ENCODE results near the gene DHRS12.
"Not testable (repeated sequence)": the region's sequence is repeated elsewhere in the genome, so short reads cannot be mapped to it uniquely, and the experiment has no call there.

The DHRS12 gene

GRCh38 chr13:51827254-51827653 lies 23.3 kb upstream of the DHRS12 start:
- TF ChIP-seq CTCF (conservative IDR thresholded peaks at IDR 0.05; ENCODE audit: low read depth, low read length), result no peak
- H3K4me3 ChIP-seq (ENCODE audit: low read length), result no peak overlapping the region
- DNase-seq (ENCODE audit: low read depth), result no peak

- no peak overlapping the region for H3K4me3 ChIP-seq (ENCODE audit: low read length)
- TF ChIP-seq CTCF (conservative IDR thresholded peaks at IDR 0.05; ENCODE audit: low read depth, low read length), result no peak
- no peak for DNase-seq (ENCODE audit: low read depth)
These were observed 22.6 kb upstream of the DHRS12 start for GRCh38 chr13:51826606-51827005.

- DNase-seq (ENCODE audit: low read depth), result no peak
- no peak overlapping the region for H3K4me3 ChIP-seq (ENCODE audit: low read length)
- no peak for TF ChIP-seq CTCF (conservative IDR thresholded peaks at IDR 0.05; ENCODE audit: low read depth, low read length)
These were observed 21.8 kb upstream of the DHRS12 start for GRCh38 chr13:51825681-51826254.

GRCh38 chr13:51825165-51825592 lies 21.2 kb upstream of the DHRS12 start:
- DNase-seq (ENCODE audit: low read depth), result no peak
- TF ChIP-seq CTCF (conservative IDR thresholded peaks at IDR 0.05; ENCODE audit: low read depth, low read length), result no peak
- no peak overlapping the region for H3K4me3 ChIP-seq (ENCODE audit: low read length)

- not testable (repeated sequence) for H3K4me3 ChIP-seq (ENCODE audit: low read length); DNase-seq (ENCODE audit: low read depth)
These were observed 20.7 kb upstream of the DHRS12 start for GRCh38 chr13:51824712-51825111.

- TF ChIP-seq CTCF (conservative IDR thresholded peaks at IDR 0.05; ENCODE audit: low read depth, low read length), result no peak
- DNase-seq (ENCODE audit: low read depth), result no peak
- H3K4me3 ChIP-seq (ENCODE audit: low read length), result no peak overlapping the region
These were observed 19.9 kb upstream of the DHRS12 start for GRCh38 chr13:51823863-51824262.

GRCh38 chr13:51823359-51823758 lies 19.4 kb upstream of the DHRS12 start:
- no peak overlapping the region for H3K4me3 ChIP-seq (ENCODE audit: low read length)

More at GRCh38 chr13:51823359-51823758, 19.4 kb upstream of the DHRS12 start:
- DNase-seq (ENCODE audit: low read depth), result no peak
- TF ChIP-seq CTCF (conservative IDR thresholded peaks at IDR 0.05; ENCODE audit: low read depth, low read length), result no peak

All from retinal pigment epithelial cell (primary cell).